AG10803 (cell line): ENCODE results near the gene CSNK2A3.
A peak's percentile ranks its signal among the peaks of the same experiment; 100 is the strongest.

ENCODE experiments used
- DNase-seq: peaks from one replicate; pipeline ENCODE4 v3.0.0; 2010; ENCODE audit warnings: low read depth
- H3K4me3 ChIP-seq: 2 replicates; pipeline ENCODE4 v1.5.1; 2011; ENCODE audit warnings: mild to moderate bottlenecking, low read length, control low read depth
- CTCF ChIP-seq: conservative IDR thresholded peaks from 2 replicates; pipeline ENCODE4 v1.5.1; 2011; ENCODE audit warnings: mild to moderate bottlenecking, low read length, control low read depth, inconsistent platforms

CSNK2A3 gene

DNA sequence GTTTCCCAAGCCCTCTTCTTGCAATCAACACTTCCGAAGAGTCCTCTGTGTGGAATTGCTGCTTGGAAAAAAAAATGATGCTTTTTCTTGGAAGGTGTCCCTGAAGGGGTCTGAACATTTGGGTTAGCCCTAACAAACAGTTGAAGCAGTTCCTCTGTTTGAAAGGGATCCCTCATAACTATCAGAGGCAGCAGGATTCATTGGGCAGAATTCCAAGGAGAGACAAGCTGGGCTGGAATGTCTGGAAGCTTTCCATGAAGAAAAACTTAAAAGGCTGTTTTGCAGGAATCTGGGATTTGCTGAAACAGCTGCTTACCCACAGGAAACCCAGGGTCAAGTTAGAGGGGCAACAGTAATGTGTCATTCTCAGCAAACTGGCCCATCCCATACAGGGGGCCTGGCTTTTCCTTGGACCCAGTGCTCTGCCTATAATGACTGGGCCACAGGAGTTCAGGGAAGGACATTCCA, 3.1 kb downstream of the CSNK2A3 start:
- DNase-seq = peak; percentile 59
- no peak for TF ChIP-seq CTCF
- no peak overlapping the region for H3K4me3 ChIP-seq

DNA sequence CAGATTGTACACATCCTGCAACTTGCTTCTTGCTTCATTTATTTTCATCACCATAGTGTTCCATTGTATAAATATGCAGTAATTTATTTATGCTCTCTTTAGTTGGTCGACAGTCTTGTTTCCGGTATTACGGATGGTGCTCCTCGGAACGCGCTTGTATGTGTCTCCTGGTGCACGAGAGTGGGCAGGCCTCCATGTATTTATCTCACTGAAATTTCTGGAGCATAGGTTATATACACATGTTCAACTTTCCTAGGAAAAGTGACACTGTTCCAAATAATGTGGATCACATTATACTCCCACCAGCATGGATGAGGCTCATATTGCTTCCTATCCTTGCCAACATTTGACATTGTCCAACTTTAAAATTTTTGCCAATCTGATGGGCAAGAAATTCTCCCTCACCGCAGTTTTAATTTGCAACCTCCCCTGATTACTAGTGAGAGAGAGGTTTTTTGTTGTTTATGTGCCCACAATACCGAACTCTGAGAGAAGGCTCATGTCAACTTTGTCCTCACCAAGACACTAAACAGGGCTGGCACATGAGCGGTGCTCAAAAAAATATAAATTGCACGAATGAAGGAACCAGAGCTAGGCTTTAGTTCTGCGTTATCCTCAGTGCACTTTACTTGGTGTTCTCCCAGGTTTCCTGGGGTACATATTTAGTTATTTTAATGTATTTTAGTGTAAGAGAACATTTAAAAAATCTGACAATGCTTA, 3.8 kb downstream of the CSNK2A3 start:
- no peak for DNase-seq
- TF ChIP-seq CTCF = no peak
- H3K4me3 ChIP-seq = no peak overlapping the region

GRCh38 chr11:11348303-11348702, 4.7 kb downstream of the CSNK2A3 start:
- no peak overlapping the region for H3K4me3 ChIP-seq
- TF ChIP-seq CTCF = no peak
- no peak for DNase-seq

DNA sequence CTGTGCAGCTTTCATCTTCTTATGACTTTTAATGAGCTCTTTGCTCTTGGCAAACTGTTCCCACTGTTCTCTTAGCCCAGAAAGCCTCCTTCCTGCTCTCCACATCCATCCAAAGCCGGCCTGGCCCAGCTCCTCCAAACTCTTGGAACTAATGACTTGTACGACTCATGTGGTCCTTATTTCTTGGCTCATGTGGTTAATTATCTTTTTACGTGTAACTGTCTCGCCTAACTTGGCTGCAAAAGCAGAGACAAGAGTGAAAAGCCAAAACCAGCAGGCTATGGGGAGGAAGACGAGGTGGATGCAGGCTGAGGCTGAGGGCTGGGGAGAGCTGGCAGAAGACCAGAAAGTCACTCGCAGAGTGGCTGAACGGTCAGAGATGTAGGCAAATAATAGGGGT, 5.5 kb downstream of the CSNK2A3 start:
- DNase-seq = no peak
- no peak overlapping the region for H3K4me3 ChIP-seq
- no peak for TF ChIP-seq CTCF

DNA sequence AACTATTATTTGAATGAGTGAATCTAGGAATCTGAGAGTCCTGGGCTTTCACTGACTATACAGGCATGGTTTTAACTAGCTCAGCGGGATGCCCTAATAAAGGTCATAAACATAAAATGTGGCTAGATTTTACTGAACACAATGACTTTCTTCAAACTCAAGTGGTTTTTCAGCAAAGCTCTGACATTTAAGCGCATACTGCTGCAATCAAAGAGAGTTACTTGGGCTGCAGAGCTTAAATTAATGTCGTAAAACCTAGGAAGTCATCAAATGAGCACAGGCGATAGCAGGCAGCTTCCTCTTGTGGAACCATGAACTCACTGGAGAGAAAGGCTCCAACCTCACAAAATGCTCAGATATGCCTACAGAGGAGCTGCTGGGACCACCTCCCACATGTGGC, 6.7 kb downstream of the CSNK2A3 start:
- no peak for TF ChIP-seq CTCF
- DNase-seq = no peak
- H3K4me3 ChIP-seq = no peak overlapping the region

DNA sequence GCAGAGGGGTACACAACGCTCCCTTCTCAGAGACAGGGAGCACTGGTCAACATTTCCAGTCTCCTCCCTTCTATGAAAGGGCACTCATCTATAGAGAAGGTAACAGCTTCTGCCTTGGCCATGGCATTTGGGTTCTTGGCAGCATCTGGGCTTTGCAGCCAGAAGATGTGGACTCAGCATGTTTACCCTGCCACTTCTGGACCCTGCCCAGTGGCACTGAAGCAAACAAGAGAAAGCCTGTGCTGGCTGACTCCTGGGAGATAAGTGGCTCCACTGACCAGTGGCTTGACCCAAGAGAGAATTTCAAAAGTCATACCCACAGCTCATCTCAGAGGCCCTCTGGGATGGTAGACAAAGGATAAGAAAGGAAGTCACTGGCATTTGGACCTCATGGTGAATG, 8.0 kb downstream of the CSNK2A3 start:
- H3K4me3 ChIP-seq = no peak overlapping the region
- TF ChIP-seq CTCF = no peak

GRCh38 chr11:11344045-11344444, 9.0 kb downstream of the CSNK2A3 start:
- no peak for DNase-seq
- no peak for TF ChIP-seq CTCF
- H3K4me3 ChIP-seq = no peak overlapping the region

More for the DNA sequence above, 8.0 kb downstream of the CSNK2A3 start:
- no peak for DNase-seq
